Measurements from ENCODE around the gene HPSE2. TPM values are rescaled to one million over a fixed set of nuclear protein-coding genes. Genes with fewer than 3 reads are reported as not detected.

HPSE2 gene
- total RNA-seq, 1 donor from 2014 or later, result not detected

- Mint-ChIP-seq H3K4me1 (ENCODE audit: unreplicated experiment) (no peaks in the 10 kb centered on the region), H3K9me3 (ENCODE audit: unreplicated experiment) (no peaks in the 10 kb centered on the region), H3K27me3 (ENCODE audit: unreplicated experiment) (no peaks in the 10 kb centered on the region), H3K27ac (ENCODE audit: unreplicated experiment) (no peak overlapping the region), H3K36me3 (ENCODE audit: low read depth, unreplicated experiment) (no peaks in the 10 kb centered on the region), H3K4me3 (ENCODE audit: unreplicated experiment) (no peak overlapping the region)
- no peak for DNase-seq (ENCODE audit: low spot score)
- TF ChIP-seq, protein P1, sequence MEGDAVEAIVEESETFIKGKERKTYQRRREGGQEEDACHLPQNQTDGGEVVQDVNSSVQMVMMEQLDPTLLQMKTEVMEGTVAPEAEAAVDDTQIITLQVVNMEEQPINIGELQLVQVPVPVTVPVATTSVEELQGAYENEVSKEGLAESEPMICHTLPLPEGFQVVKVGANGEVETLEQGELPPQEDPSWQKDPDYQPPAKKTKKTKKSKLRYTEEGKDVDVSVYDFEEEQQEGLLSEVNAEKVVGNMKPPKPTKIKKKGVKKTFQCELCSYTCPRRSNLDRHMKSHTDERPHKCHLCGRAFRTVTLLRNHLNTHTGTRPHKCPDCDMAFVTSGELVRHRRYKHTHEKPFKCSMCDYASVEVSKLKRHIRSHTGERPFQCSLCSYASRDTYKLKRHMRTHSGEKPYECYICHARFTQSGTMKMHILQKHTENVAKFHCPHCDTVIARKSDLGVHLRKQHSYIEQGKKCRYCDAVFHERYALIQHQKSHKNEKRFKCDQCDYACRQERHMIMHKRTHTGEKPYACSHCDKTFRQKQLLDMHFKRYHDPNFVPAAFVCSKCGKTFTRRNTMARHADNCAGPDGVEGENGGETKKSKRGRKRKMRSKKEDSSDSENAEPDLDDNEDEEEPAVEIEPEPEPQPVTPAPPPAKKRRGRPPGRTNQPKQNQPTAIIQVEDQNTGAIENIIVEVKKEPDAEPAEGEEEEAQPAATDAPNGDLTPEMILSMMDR (IDR thresholded peaks at IDR 0.05; ENCODE audit: unreplicated experiment), result no peak
Observed at GRCh38 chr10:98833542-98833941, 402.1 kb downstream of the HPSE2 start.

DNA sequence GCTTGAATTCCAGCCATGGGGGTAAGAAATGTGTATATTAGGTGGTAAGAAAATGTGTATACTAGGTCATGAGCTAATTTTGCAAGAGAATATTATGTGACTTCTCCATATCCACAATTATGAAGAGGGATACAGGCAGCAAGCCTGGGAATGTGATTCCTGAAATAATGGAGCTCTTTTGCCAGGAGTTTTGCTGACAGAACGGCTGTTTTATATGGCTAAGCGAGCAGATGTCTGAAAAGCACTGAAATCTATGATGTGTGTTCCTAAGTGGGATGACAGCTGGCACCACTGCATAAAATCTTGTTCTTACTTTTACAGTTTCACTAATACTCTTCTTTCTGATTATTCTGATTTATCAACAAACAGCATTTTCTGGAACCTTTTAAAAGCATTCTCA, 402.9 kb downstream of the HPSE2 start:
- no peaks in the 10 kb centered on the region for H3K4me1 Mint-ChIP-seq (ENCODE audit: unreplicated experiment)

GRCh38 chr10:98832196-98832595, 403.5 kb downstream of the HPSE2 start:
- H3K4me3 Mint-ChIP-seq (ENCODE audit: unreplicated experiment), result no peak overlapping the region
- no peaks in the 10 kb centered on the region for H3K36me3 Mint-ChIP-seq (ENCODE audit: low read depth, unreplicated experiment)
- H3K27ac Mint-ChIP-seq (ENCODE audit: unreplicated experiment), result no peak overlapping the region
- no peaks in the 10 kb centered on the region for H3K4me1 Mint-ChIP-seq (ENCODE audit: unreplicated experiment)
- TF ChIP-seq, protein P1 (IDR thresholded peaks at IDR 0.05; ENCODE audit: unreplicated experiment), result no peak
- DNase-seq (ENCODE audit: low spot score), result no peak
- no peaks in the 10 kb centered on the region for H3K9me3 Mint-ChIP-seq (ENCODE audit: unreplicated experiment)
- no peaks in the 10 kb centered on the region for H3K27me3 Mint-ChIP-seq (ENCODE audit: unreplicated experiment)

More for the DNA sequence above, 402.9 kb downstream of the HPSE2 start:
- TF ChIP-seq, protein P1 (IDR thresholded peaks at IDR 0.05; ENCODE audit: unreplicated experiment), result no peak
- no peak overlapping the region for H3K4me3 Mint-ChIP-seq (ENCODE audit: unreplicated experiment)
- no peak overlapping the region for H3K27ac Mint-ChIP-seq (ENCODE audit: unreplicated experiment)
- H3K36me3 Mint-ChIP-seq (ENCODE audit: low read depth, unreplicated experiment), result no peaks in the 10 kb centered on the region
- no peaks in the 10 kb centered on the region for H3K27me3 Mint-ChIP-seq (ENCODE audit: unreplicated experiment)
- DNase-seq (ENCODE audit: low spot score), result no peak
- no peaks in the 10 kb centered on the region for H3K9me3 Mint-ChIP-seq (ENCODE audit: unreplicated experiment)

- Mint-ChIP-seq H3K27me3 (ENCODE audit: unreplicated experiment) (no peaks in the 10 kb centered on the region), H3K27ac (ENCODE audit: unreplicated experiment) (no peak overlapping the region), H3K9me3 (ENCODE audit: unreplicated experiment) (no peaks in the 10 kb centered on the region), H3K4me1 (ENCODE audit: unreplicated experiment) (no peaks in the 10 kb centered on the region), H3K36me3 (ENCODE audit: low read depth, unreplicated experiment) (no peaks in the 10 kb centered on the region), H3K4me3 (ENCODE audit: unreplicated experiment) (no peak overlapping the region)
- no peak for DNase-seq (ENCODE audit: low spot score)
- TF ChIP-seq, protein P1 (IDR thresholded peaks at IDR 0.05; ENCODE audit: unreplicated experiment), result no peak
Observed at GRCh38 chr10:98831391-98831790, 404.3 kb downstream of the HPSE2 start.

DNA sequence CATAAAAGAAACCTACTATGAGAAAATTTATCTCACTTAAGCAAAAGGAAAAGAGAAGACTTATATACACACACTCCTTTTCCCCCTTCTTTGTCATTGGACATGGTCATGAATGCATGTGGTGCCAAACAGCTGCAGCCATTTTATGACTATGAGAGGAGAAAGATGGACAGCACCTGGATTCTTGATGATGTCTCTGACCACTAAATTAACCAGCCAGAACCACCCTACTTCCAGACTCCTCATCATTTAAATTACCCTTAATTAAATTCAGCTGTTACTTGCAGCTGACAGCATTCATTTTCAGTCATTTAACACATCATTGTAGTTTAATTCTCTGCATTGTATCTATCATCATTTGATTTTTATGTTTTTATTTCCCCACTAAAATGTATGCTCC, 409.9 kb downstream of the HPSE2 start:
- Mint-ChIP-seq H3K27me3 (ENCODE audit: unreplicated experiment) (no peaks in the 10 kb centered on the region), H3K4me1 (ENCODE audit: unreplicated experiment) (no peaks in the 10 kb centered on the region), H3K4me3 (ENCODE audit: unreplicated experiment) (no peak overlapping the region), H3K36me3 (ENCODE audit: low read depth, unreplicated experiment) (no peaks in the 10 kb centered on the region), H3K27ac (ENCODE audit: unreplicated experiment) (no peak overlapping the region), H3K9me3 (ENCODE audit: unreplicated experiment) (no peaks in the 10 kb centered on the region)
- TF ChIP-seq, protein P1 (IDR thresholded peaks at IDR 0.05; ENCODE audit: unreplicated experiment), result no peak
- no peak for DNase-seq (ENCODE audit: low spot score)

Data from endothelial cell (in vitro differentiated cells).